ENCODE measurements around the gene TNKS1BP1. TPM values are rescaled to one million over a fixed set of nuclear protein-coding genes. Genes with fewer than 3 reads are reported as not detected.
"Not testable (repeated sequence)": the region's sequence is repeated elsewhere in the genome, so short reads cannot be mapped to it uniquely, and the experiment has no call there.

TNKS1BP1 gene
- polyA plus RNA-seq, 6 donors from 2014 or later, result 1.1 to 3.8 (median 2.9) TPM; not detected in 1

- Mint-ChIP-seq H3K9me3 (peaks cover 1 to 26% (median 14%) of the 10 kb centered on the region in 7 donors), H3K27me3 (no peaks in the 10 kb centered on the region), H3K4me3 (no peak overlapping the region), H3K4me1 (peaks cover 0 to under 1% (median 0%) of the 10 kb centered on the region in 3 donors), H3K27ac (peak overlapping the region in 1 of 6 donors; percentile 86), H3K36me3 (peaks cover 9 to 39% of the 10 kb centered on the region in 2 donors)
- no peak for ATAC-seq (ENCODE audit: low read depth in 2 of 2)
- no peak for DNase-seq
Observed at GRCh38 chr11:57301711-57302423, 22.9 kb downstream of the TNKS1BP1 start.

- DNase-seq (no peak), ATAC-seq (ENCODE audit: low read depth in 2 of 2) (no peak)
- H3K27me3 Mint-ChIP-seq, result no peaks in the 10 kb centered on the region
- H3K4me1 Mint-ChIP-seq, result no peaks in the 10 kb centered on the region
- no peak overlapping the region for H3K27ac Mint-ChIP-seq
- no peak overlapping the region for H3K4me3 Mint-ChIP-seq
- H3K9me3 Mint-ChIP-seq, result peaks cover 9 to 35% (median 21%) of the 10 kb centered on the region in 7 donors
- peaks cover 13 to 45% of the 10 kb centered on the region in 2 donors for H3K36me3 Mint-ChIP-seq
Observed at GRCh38 chr11:57300785-57301184, 24.0 kb downstream of the TNKS1BP1 start.

- Mint-ChIP-seq H3K27me3 (peaks cover 0 to 5% (median 4%) of the 10 kb centered on the region in 3 donors), H3K36me3 (peaks cover 13 to 45% of the 10 kb centered on the region in 2 donors), H3K9me3 (peaks cover 9 to 35% (median 21%) of the 10 kb centered on the region in 7 donors), H3K4me3 (no peak overlapping the region), H3K27ac (no peak overlapping the region), H3K4me1 (no peaks in the 10 kb centered on the region)
- DNase-seq (no peak), ATAC-seq (ENCODE audit: low read depth in 2 of 2) (no peak)
Observed at GRCh38 chr11:57299150-57299737, 25.5 kb downstream of the TNKS1BP1 start.

- Mint-ChIP-seq H3K27me3 (peaks cover 0 to 6% (median 4%) of the 10 kb centered on the region in 3 donors), H3K4me1 (no peaks in the 10 kb centered on the region), H3K9me3 (peaks cover 9 to 35% (median 21%) of the 10 kb centered on the region in 7 donors), H3K27ac (no peak overlapping the region), H3K36me3 (peaks cover 13 to 45% of the 10 kb centered on the region in 2 donors), H3K4me3 (no peak overlapping the region)
- no peak for ATAC-seq (ENCODE audit: low read depth in 2 of 2)
- DNase-seq, result no peak
Observed at GRCh38 chr11:57297221-57297620, 27.5 kb downstream of the TNKS1BP1 start.

- DNase-seq; H3K4me1 Mint-ChIP-seq; ATAC-seq (ENCODE audit: low read depth in 2 of 2); H3K27ac Mint-ChIP-seq; H3K27me3 Mint-ChIP-seq; H3K4me3 Mint-ChIP-seq: not testable (repeated sequence)
- H3K9me3 Mint-ChIP-seq, result peaks cover 9 to 35% (median 21%) of the 10 kb centered on the region in 7 donors
- H3K36me3 Mint-ChIP-seq, result peaks cover 13 to 35% of the 10 kb centered on the region in 2 donors
Observed at GRCh38 chr11:57296205-57296604, 28.5 kb downstream of the TNKS1BP1 start.

- H3K9me3 Mint-ChIP-seq, result peaks cover 7 to 33% (median 16%) of the 10 kb centered on the region in 7 donors
- ATAC-seq (ENCODE audit: low read depth in 2 of 2) (no peak), DNase-seq (no peak)
- H3K4me3 Mint-ChIP-seq, result no peak overlapping the region
- H3K27ac Mint-ChIP-seq, result no peak overlapping the region
- H3K4me1 Mint-ChIP-seq, result no peaks in the 10 kb centered on the region
- H3K27me3 Mint-ChIP-seq, result peaks cover 8 to 16% (median 8%) of the 10 kb centered on the region in 3 donors
- peaks cover 10 to 17% of the 10 kb centered on the region in 2 donors for H3K36me3 Mint-ChIP-seq
Observed at GRCh38 chr11:57294225-57295131, 30.3 kb downstream of the TNKS1BP1 start.

- no peak for DNase-seq
- Mint-ChIP-seq H3K27ac (no peak overlapping the region), H3K27me3 (peaks cover 15 to 36% (median 26%) of the 10 kb centered on the region in 3 donors), H3K36me3 (no peaks in the 10 kb centered on the region), H3K4me3 (no peak overlapping the region), H3K9me3 (peaks cover 0 to 2% (median 0%) of the 10 kb centered on the region in 7 donors), H3K4me1 (no peaks in the 10 kb centered on the region)
- no peak for ATAC-seq (ENCODE audit: low read depth in 2 of 2)
Observed at GRCh38 chr11:57290288-57290687, 34.5 kb downstream of the TNKS1BP1 start.

GRCh38 chr11:57288771-57289579 lies 35.8 kb downstream of the TNKS1BP1 start:
- DNase-seq (no peak), ATAC-seq (ENCODE audit: low read depth in 2 of 2) (no peak)
- H3K36me3 Mint-ChIP-seq, result no peaks in the 10 kb centered on the region
- H3K4me3 Mint-ChIP-seq, result no peak overlapping the region
- no peak overlapping the region for H3K27ac Mint-ChIP-seq
- peaks cover 0 to 2% (median 0%) of the 10 kb centered on the region in 7 donors for H3K9me3 Mint-ChIP-seq
- no peaks in the 10 kb centered on the region for H3K4me1 Mint-ChIP-seq
- H3K27me3 Mint-ChIP-seq, result peaks cover 15 to 30% (median 26%) of the 10 kb centered on the region in 3 donors

GRCh38 chr11:57287884-57288283 lies 36.9 kb downstream of the TNKS1BP1 start:
- Mint-ChIP-seq H3K27me3 (peaks cover 15 to 30% (median 26%) of the 10 kb centered on the region in 3 donors), H3K9me3 (peaks cover 0 to 3% (median under 1%) of the 10 kb centered on the region in 7 donors), H3K36me3 (no peaks in the 10 kb centered on the region), H3K4me3 (no peak overlapping the region), H3K27ac (no peak overlapping the region), H3K4me1 (no peaks in the 10 kb centered on the region)
- no peak for DNase-seq
- no peak for ATAC-seq (ENCODE audit: low read depth in 2 of 2)

- Mint-ChIP-seq H3K4me3 (no peak overlapping the region), H3K27ac (no peak overlapping the region), H3K36me3 (peaks cover 4 to 8% of the 10 kb centered on the region in 2 donors), H3K27me3 (peaks cover 8 to 28% (median 17%) of the 10 kb centered on the region in 3 donors), H3K4me1 (no peaks in the 10 kb centered on the region), H3K9me3 (peaks cover 4 to 24% (median 6%) of the 10 kb centered on the region in 7 donors)
- DNase-seq, result no peak
- ATAC-seq (ENCODE audit: low read depth in 2 of 2), result no peak
Observed at GRCh38 chr11:57283231-57283990, 41.3 kb downstream of the TNKS1BP1 start.

- Mint-ChIP-seq H3K4me3 (peak overlapping the region in 1 of 8 donors; percentile 11), H3K27me3 (peaks cover 14 to 29% (median 20%) of the 10 kb centered on the region in 3 donors), H3K9me3 (peaks cover 2 to 24% (median 6%) of the 10 kb centered on the region in 7 donors)
- H3K4me1 Mint-ChIP-seq; DNase-seq; H3K36me3 Mint-ChIP-seq; H3K27ac Mint-ChIP-seq; ATAC-seq (ENCODE audit: low read depth in 2 of 2): not testable (repeated sequence)
Observed at GRCh38 chr11:57281546-57281945, 43.2 kb downstream of the TNKS1BP1 start.

- no peak overlapping the region for H3K4me3 Mint-ChIP-seq
- DNase-seq, result no peak
- H3K9me3 Mint-ChIP-seq, result peaks cover 3 to 26% (median 10%) of the 10 kb centered on the region in 7 donors
- peaks cover 19 to 31% (median 31%) of the 10 kb centered on the region in 3 donors for H3K27me3 Mint-ChIP-seq
- H3K36me3 Mint-ChIP-seq, result peaks cover 4 to 12% of the 10 kb centered on the region in 2 donors
- H3K27ac Mint-ChIP-seq, result no peak overlapping the region
- peaks cover 3 to 6% (median 4%) of the 10 kb centered on the region in 3 donors for H3K4me1 Mint-ChIP-seq
- ATAC-seq (ENCODE audit: low read depth in 2 of 2), result no peak
Observed at GRCh38 chr11:57279116-57279515, 45.6 kb downstream of the TNKS1BP1 start.
